IMR-90 (cell line): ENCODE data around the gene GNRH2. TPM values are rescaled to one million over a fixed set of nuclear protein-coding genes. Genes with fewer than 3 reads are reported as not detected.

Experiments used
- ATAC-seq: fragments of 200-7000 bp; cut with Tn5 transposase; 2 replicates; pipeline ENCODE4 v1.9.1; 2020; ENCODE audit warnings: low read depth, mild to moderate bottlenecking, moderate library complexity
- BruUV-seq: library from RNA; stranded (reverse); fragments of 400-500 nt; replicated peaks from 2 replicates; lab custom pipeline; 2021; lab: Mats Ljungman, UMichigan
- CTCF ChIA-PET: fragments of 300-600 bp; formaldehyde crosslinking; extraction: SDS; loops from one replicate; lab custom pipeline; 2021; ENCODE audit warnings: antibody characterized with exemption; lab: Yijun Ruan, JAX
- POLR2A ChIA-PET: fragments of 300-600 bp; sonication (Branson Sonifier 250); formaldehyde crosslinking; loops from one replicate; lab custom pipeline; 2022; ENCODE audit warnings: antibody characterized with exemption; ENCODE audit not compliant: unreplicated experiment; lab: Charles Lee
- DNase-seq: peaks from one replicate; pipeline ENCODE4 v3.0.0; 2013
- H2AFZ ChIP-seq: replicated peaks from 2 replicates; pipeline ENCODE3; 2013; ENCODE audit warnings: low read length, mild to moderate bottlenecking; ENCODE audit not compliant: poor library complexity
- H2AK5ac ChIP-seq: 2 replicates; pipeline ENCODE4 v1.6.1; 2013; ENCODE audit warnings: low read depth, low read length, inconsistent platforms
- H2AK9ac ChIP-seq: replicated peaks from 2 replicates; pipeline ENCODE3; 2013; ENCODE audit warnings: mild to moderate bottlenecking, low read depth, low read length, moderate library complexity; ENCODE audit not compliant: poor library complexity
- H2BK120ac ChIP-seq: 2 replicates; pipeline ENCODE4 v1.6.1; 2013; ENCODE audit warnings: low read depth, low read length, inconsistent platforms
- H2BK15ac ChIP-seq: 3 replicates; pipeline ENCODE4 v1.6.1; 2013; ENCODE audit warnings: low read depth, low read length, inconsistent platforms
- H2BK20ac ChIP-seq: 2 replicates; pipeline ENCODE4 v1.6.1; 2013; ENCODE audit warnings: low read depth, mild to moderate bottlenecking, inconsistent platforms, low read length, moderate library complexity
- H2BK5ac ChIP-seq: 2 replicates; pipeline ENCODE4 v1.6.1; 2013; ENCODE audit warnings: mild to moderate bottlenecking, low read depth, low read length, inconsistent platforms; ENCODE audit not compliant: poor library complexity, severe bottlenecking
- H3K14ac ChIP-seq: replicated peaks from 2 replicates; pipeline ENCODE4 v1.6.1; 2013; ENCODE audit warnings: low read depth, low read length, inconsistent platforms
- H3K18ac ChIP-seq: 2 replicates; pipeline ENCODE4 v1.6.1; 2013; ENCODE audit warnings: low read depth, low read length, control low read depth
- H3K23ac ChIP-seq: 2 replicates; pipeline ENCODE4 v1.6.1; 2013; ENCODE audit warnings: low read depth, low read length, inconsistent platforms
- H3K27ac ChIP-seq: 2 replicates; pipeline ENCODE4 v1.5.1; 2013; ENCODE audit warnings: mild to moderate bottlenecking, control low read depth, low read length; ENCODE audit not compliant: insufficient read depth
- H3K27me3 ChIP-seq: 2 replicates; pipeline ENCODE4 v1.6.1; 2013; ENCODE audit warnings: low read length; ENCODE audit not compliant: control insufficient read depth, insufficient read depth
- H3K36me3 ChIP-seq: 2 replicates; pipeline ENCODE4 v1.6.1; 2013; ENCODE audit warnings: low read length, mixed read lengths; ENCODE audit not compliant: control insufficient read depth, insufficient read depth
- H3K4ac ChIP-seq: 2 replicates; pipeline ENCODE4 v1.6.1; 2013; ENCODE audit warnings: low read depth, low read length, inconsistent platforms
- H3K4me1 ChIP-seq: 2 replicates; pipeline ENCODE4 v1.6.1; 2013; ENCODE audit warnings: low read length, mixed read lengths; ENCODE audit not compliant: control insufficient read depth, insufficient read depth
- H3K4me2 ChIP-seq: 2 replicates; pipeline ENCODE4 v1.6.1; 2013; ENCODE audit warnings: low read depth, mild to moderate bottlenecking, control low read depth, low read length, moderate library complexity
- H3K4me3 ChIP-seq: 2 replicates; pipeline ENCODE4 v1.5.1; 2013; ENCODE audit warnings: low read depth, mild to moderate bottlenecking, control low read depth, low read length, moderate library complexity; ENCODE audit not compliant: insufficient read depth
- H3K56ac ChIP-seq: 2 replicates; pipeline ENCODE4 v1.6.1; 2013; ENCODE audit warnings: low read length, inconsistent platforms; ENCODE audit not compliant: insufficient read depth; ENCODE audit errors: extremely low read depth
- H3K79me1 ChIP-seq, 2 experiments: 2 replicates each; pipeline ENCODE4 v1.6.1; 2013; ENCODE audit warnings: low read length in 2 of 2, inconsistent platforms in 1 of 2, low read depth in 1 of 2
- H3K9ac ChIP-seq: 2 replicates; pipeline ENCODE4 v1.6.1; 2013; ENCODE audit warnings: low read depth, low read length, control low read depth
- H3K9me1 ChIP-seq: 2 replicates; pipeline ENCODE4 v1.6.1; 2013; ENCODE audit warnings: low read length, inconsistent platforms; ENCODE audit not compliant: insufficient read depth
- H3K9me3 ChIP-seq: 2 replicates; pipeline ENCODE4 v1.6.1; 2013; ENCODE audit warnings: low read length; ENCODE audit not compliant: control insufficient read depth, insufficient read depth
- H4K20me1 ChIP-seq: 2 replicates; pipeline ENCODE4 v1.6.1; 2013; ENCODE audit warnings: low read length, inconsistent platforms; ENCODE audit not compliant: insufficient read depth
- H4K5ac ChIP-seq: 2 replicates; pipeline ENCODE4 v1.6.1; 2013; ENCODE audit warnings: mild to moderate bottlenecking, low read depth, low read length, control low read depth
- H4K8ac ChIP-seq, 2 experiments: 2 replicates each; pipeline ENCODE4 v1.6.1; 2013; ENCODE audit warnings: low read depth in 2 of 2, low read length in 2 of 2, control low read depth in 1 of 2, inconsistent platforms in 1 of 2
- H4K91ac ChIP-seq: 2 replicates; pipeline ENCODE4 v1.6.1; 2013; ENCODE audit warnings: low read depth, low read length, inconsistent platforms; ENCODE audit not compliant: insufficient read depth
- CHD1 ChIP-seq: IDR thresholded peaks from 2 replicates; pipeline ENCODE4 v1.6.1; 2012; ENCODE audit warnings: low read depth, low read length, improper control_type of control experiment
- MAFK ChIP-seq: IDR thresholded peaks from 2 replicates; pipeline ENCODE4 v1.6.1; 2012; ENCODE audit warnings: low read depth, low read length, improper control_type of control experiment
- POLR2A ChIP-seq: IDR thresholded peaks from 2 replicates; pipeline ENCODE4 v1.6.1; 2012; ENCODE audit warnings: mild to moderate bottlenecking, low read depth, low read length
- RCOR1 ChIP-seq: IDR thresholded peaks from 2 replicates; pipeline ENCODE4 v1.6.1; 2012; ENCODE audit warnings: mild to moderate bottlenecking, low read length, improper control_type of control experiment; ENCODE audit not compliant: insufficient replicate concordance
- WGBS, 2 experiments: methylation state at CpG; one replicate each; pipeline versions ENCODE4 v1.1.5 to v1.1.7; 2013; ENCODE audit warnings: missing lambda C conversion rate in 2 of 2; ENCODE audit not compliant: insufficient read length in 1 of 2; ENCODE audit errors: extremely low coverage in 2 of 2; 5-methylcytosine and 5-hydroxymethylcytosine counted together
- dilution Hi-C: fragments of 300-500 bp; cut with HindIII; formaldehyde crosslinking; loops from one replicate; pipeline ENCODE4 v1.14.3; 2018; ENCODE audit warnings: low sequenced_read_pairs; ENCODE audit not compliant: unreplicated experiment
- in situ Hi-C: fragments of 300-500 bp; cut with MboI; formaldehyde crosslinking; loops from 3 replicates; pipeline ENCODE4 v1.14.3; 2019; ENCODE audit warnings: low sequenced_read_pairs, inconsistent platforms, mixed read lengths
- intact Hi-C: fragments of 100-400 bp; cut with micrococcal nuclease; formaldehyde crosslinking; loops from 2 replicates; pipeline ENCODE4 v1.10.0; 2022
- polyA plus RNA-seq, 3 experiments: library from polyadenylated mRNA; depleted of rRNA; stranded (reverse); fragments of >200 nt; gene quantifications; 2 replicates each; pipeline ENCODE4 v1.2.3, GENCODE V29; 2012; ENCODE audit warnings: low replicate concordance in 1 of 3
- total RNA-seq: library from RNA; depleted of rRNA; stranded (reverse); fragments of >200 nt; gene quantifications from 2 replicates; pipeline ENCODE4 v1.2.3, GENCODE V29; 2012

GNRH2 gene
- total and polyA plus RNA-seq, 2 of the 4 experiments (the other 2 are of a cell fraction), result 0.18 to 0.21 TPM

GRCh38 chr20:3068986-3069900, 25.8 kb downstream of the GNRH2 start:
- in situ Hi-C loops, result no loop called here
- POLR2A ChIA-PET, result no interaction called here
- peak; percentile 36 for DNase-seq

More at GRCh38 chr20:3068986-3069900, 25.8 kb downstream of the GNRH2 start:
- Histone ChIP-seq H4K20me1 (no peaks in the 10 kb centered on the region), H3K18ac (no peak overlapping the region), H3K36me3 (no peaks in the 10 kb centered on the region), H3K79me1 (no peaks in the 10 kb centered on the region), H3K56ac (no peak overlapping the region), H3K4me2 (no peak overlapping the region), H3K9me3 (no peaks in the 10 kb centered on the region), H3K27ac (no peak overlapping the region), H2BK120ac (no peak overlapping the region), H4K5ac (no peak overlapping the region), H4K8ac (no peak overlapping the region), H3K14ac (no peak overlapping the region), H3K23ac (no peak overlapping the region), H2BK20ac (no peak overlapping the region), H4K91ac (no peak overlapping the region), H3K9me1 (peaks cover 4% of the 10 kb centered on the region; the same call in 1 of the 2 replicates), H3K4me3 (no peak overlapping the region), H2AK9ac (no peak overlapping the region), H2BK15ac (no peak overlapping the region), H3K4me1 (peaks cover 4% of the 10 kb centered on the region), H3K27me3 (peaks cover 21% of the 10 kb centered on the region), H2AK5ac (no peak overlapping the region), H2AFZ (no peak overlapping the region), H3K4ac (no peak overlapping the region), H2BK5ac (no peak overlapping the region), H3K9ac (no peak overlapping the region)
- TF ChIP-seq CHD1 (no peak), MAFK (no peak), POLR2A (no peak), RCOR1 (no peak)
- intact Hi-C loops (no loop called here), dilution Hi-C loops (no loop called here)
- CTCF ChIA-PET, result interaction anchor here (1.8 kb wide), 1 partner anchor 15 kb away, joined by 8 read pairs; no protein-coding TSS in a partner anchor
- no TSS peak for BruUV-seq
- 60% methylated on average over 3 of the region's 8 CpGs; no CpG with 5 or more reads in 1 of the 2 experiments for WGBS, 2 experiments
- ATAC-seq, result peak; percentile 24; the same call in 1 of the 2 replicates
